Activated B cell treated with CpG ODN at 0.5 μM for 24 hours (primary cell): ENCODE results near the gene GSTO2. TPM values are rescaled to one million over a fixed set of nuclear protein-coding genes. Genes with fewer than 3 reads are reported as not detected.

Source experiments
- ATAC-seq: fragments of 200-7000 bp; cut with Tn5 transposase; one replicate; pipeline ENCODE4 v1.10.0; 2021; ENCODE audit warnings: low read depth, mild to moderate bottlenecking, moderate library complexity
- CTCF ChIA-PET: fragments of 350-600 bp; sonication (Branson Sonifier 250); formaldehyde crosslinking; loops from one replicate; lab custom pipeline; 2021; ENCODE audit warnings: antibody characterized with exemption; lab: Charles Lee
- POLR2A ChIA-PET: fragments of 350-600 bp; sonication (Branson Sonifier 250); formaldehyde crosslinking; loops from one replicate; lab custom pipeline; 2021; ENCODE audit warnings: antibody characterized with exemption; lab: Charles Lee
- DNase-seq: peaks from one replicate; pipeline ENCODE4 v3.0.0; 2022
- H3K27ac Mint-ChIP-seq: one replicate; pipeline ENCODE4 v1.8.0; 2020; ENCODE audit warnings: mixed read lengths
- H3K27me3 Mint-ChIP-seq: one replicate; pipeline ENCODE4 v1.8.0; 2021; ENCODE audit warnings: mixed read lengths
- H3K36me3 Mint-ChIP-seq: one replicate; pipeline ENCODE4 v1.8.0; 2021; ENCODE audit warnings: low read depth, mixed read lengths
- H3K4me1 Mint-ChIP-seq: one replicate; pipeline ENCODE4 v1.8.0; 2021; ENCODE audit warnings: mixed read lengths
- H3K4me3 Mint-ChIP-seq: one replicate; pipeline ENCODE4 v1.8.0; 2020; ENCODE audit warnings: mild to moderate bottlenecking, mixed read lengths
- H3K9me3 Mint-ChIP-seq: one replicate; pipeline ENCODE4 v1.8.0; 2020; ENCODE audit warnings: mixed read lengths
- intact Hi-C: fragments of 100-400 bp; cut with micrococcal nuclease; formaldehyde crosslinking; loops from one replicate; pipeline ENCODE4 v1.15.1; 2024
- total RNA-seq: library from RNA; stranded (reverse); gene quantifications from 2 replicates; pipeline ENCODE4 v1.2.3, GENCODE V29; 2022
- TF ChIP-seq, protein P1 (sequence below): fragments of 200-600 bp; IDR thresholded peaks from one replicate; pipeline ENCODE4 v1.8.0; 2022; ENCODE audit warnings: antibody characterized with exemption, mild to moderate bottlenecking

GSTO2 gene
- total RNA-seq, 1 donor from 2014 or later, result 0.91 TPM

DNA sequence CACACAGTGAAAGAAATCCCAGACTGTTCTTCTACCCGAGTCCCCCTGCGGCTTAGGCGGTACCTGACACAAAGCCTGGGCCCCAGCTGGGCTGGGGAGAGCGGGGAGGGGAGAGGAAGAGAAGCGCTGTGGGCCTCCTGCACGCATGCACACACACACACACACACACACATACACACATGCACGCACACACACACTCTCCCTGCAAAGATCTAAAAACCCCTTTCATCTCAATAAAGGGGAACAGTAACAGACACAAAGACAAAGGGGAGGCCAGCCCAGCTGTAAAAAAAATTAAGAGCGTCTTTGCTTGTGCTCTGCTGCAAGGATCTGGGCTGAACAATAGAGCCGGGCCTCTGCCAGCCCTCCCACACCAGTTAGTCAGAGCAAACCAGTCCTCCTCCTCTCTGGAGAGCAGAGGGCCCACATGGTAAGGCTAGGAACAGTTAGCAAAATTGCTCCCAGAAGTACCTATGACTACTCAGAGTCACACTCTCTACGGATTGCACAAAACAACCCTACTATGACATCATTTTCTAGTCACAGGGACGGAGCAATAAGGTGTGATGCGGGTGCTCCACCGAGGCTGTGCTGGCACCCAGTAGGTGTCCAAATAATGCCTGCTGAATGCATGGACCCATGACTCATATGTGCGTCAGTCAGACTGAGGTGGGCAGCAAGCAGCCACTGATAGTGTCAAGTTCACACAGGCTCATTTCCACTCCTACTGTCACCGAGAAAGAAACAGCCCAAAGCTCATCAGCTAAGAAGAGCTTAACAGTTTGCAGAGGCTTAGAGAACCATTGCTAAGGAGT, 60.1 kb downstream of the GSTO2 start:
- Mint-ChIP-seq H3K4me1 (peaks cover 95% of the 10 kb centered on the region), H3K36me3 (peaks cover 29% of the 10 kb centered on the region), H3K4me3 (peak overlapping the region; percentile 50), H3K9me3 (no peaks in the 10 kb centered on the region), H3K27me3 (no peaks in the 10 kb centered on the region), H3K27ac (peak overlapping the region; percentile 72)
- peak; percentile 82 for ATAC-seq
- CTCF ChIA-PET, result interaction anchor here (1.0 to 2.1 kb wide), 4 partner anchors 20 to 24 kb away, joined by 3 to 11 read pairs (median 4); no protein-coding TSS in a partner anchor
- POLR2A ChIA-PET, result interaction anchor here (1.1 to 1.7 kb wide), 4 partner anchors 9 to 23 kb away, joined by 4 to 17 read pairs (median 8); partner anchors contain the start of gene ITPRIP
- intact Hi-C loops, result loop anchor here (1.0 to 2.0 kb wide), 3 partner anchors 8 to 20 kb away; no protein-coding TSS in a partner anchor
- DNase-seq, result peak; percentile 44
- TF ChIP-seq, protein P1, sequence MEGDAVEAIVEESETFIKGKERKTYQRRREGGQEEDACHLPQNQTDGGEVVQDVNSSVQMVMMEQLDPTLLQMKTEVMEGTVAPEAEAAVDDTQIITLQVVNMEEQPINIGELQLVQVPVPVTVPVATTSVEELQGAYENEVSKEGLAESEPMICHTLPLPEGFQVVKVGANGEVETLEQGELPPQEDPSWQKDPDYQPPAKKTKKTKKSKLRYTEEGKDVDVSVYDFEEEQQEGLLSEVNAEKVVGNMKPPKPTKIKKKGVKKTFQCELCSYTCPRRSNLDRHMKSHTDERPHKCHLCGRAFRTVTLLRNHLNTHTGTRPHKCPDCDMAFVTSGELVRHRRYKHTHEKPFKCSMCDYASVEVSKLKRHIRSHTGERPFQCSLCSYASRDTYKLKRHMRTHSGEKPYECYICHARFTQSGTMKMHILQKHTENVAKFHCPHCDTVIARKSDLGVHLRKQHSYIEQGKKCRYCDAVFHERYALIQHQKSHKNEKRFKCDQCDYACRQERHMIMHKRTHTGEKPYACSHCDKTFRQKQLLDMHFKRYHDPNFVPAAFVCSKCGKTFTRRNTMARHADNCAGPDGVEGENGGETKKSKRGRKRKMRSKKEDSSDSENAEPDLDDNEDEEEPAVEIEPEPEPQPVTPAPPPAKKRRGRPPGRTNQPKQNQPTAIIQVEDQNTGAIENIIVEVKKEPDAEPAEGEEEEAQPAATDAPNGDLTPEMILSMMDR, result no peak

DNA sequence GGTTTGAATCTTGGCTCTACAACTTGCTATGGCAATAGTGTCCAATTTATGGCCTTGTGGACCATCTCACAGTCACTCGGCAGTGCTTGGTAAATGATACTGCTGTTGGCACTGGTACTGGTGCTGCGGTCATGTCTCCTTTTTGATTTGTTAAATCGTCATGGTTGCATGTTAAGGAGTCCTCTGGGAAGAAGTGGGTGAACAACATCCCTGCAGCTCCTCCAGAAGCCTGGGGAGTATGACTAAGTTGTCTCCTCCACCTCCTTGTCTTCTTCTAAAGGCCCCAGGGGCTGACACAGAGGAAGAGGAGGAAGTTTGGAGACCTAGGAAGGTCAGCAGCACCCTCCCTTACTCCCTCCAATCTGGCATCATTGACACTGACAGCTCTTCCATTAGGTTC, 60.8 kb downstream of the GSTO2 start:
- H3K27me3 Mint-ChIP-seq, result no peaks in the 10 kb centered on the region
- peak overlapping the region; percentile 72 for H3K27ac Mint-ChIP-seq
- TF ChIP-seq, protein P1, result no peak
- H3K4me1 Mint-ChIP-seq, result peaks cover 95% of the 10 kb centered on the region
- H3K4me3 Mint-ChIP-seq, result peak overlapping the region; percentile 50
- DNase-seq, result no peak
- intact Hi-C loops, result loop anchor here (1.0 to 2.0 kb wide), 3 partner anchors 8 to 21 kb away; no protein-coding TSS in a partner anchor
- ChIA-PET CTCF (interaction anchor here (1.3 to 2.1 kb wide), 3 partner anchors 20 to 24 kb away, joined by 3 to 11 read pairs (median 4); no protein-coding TSS in a partner anchor), POLR2A (interaction anchor here (1.1 to 1.7 kb wide), 4 partner anchors 8 to 24 kb away, joined by 4 to 17 read pairs (median 8); partner anchors contain the start of gene ITPRIP)
- H3K9me3 Mint-ChIP-seq, result no peaks in the 10 kb centered on the region
- H3K36me3 Mint-ChIP-seq, result peaks cover 28% of the 10 kb centered on the region
- no peak for ATAC-seq

DNA sequence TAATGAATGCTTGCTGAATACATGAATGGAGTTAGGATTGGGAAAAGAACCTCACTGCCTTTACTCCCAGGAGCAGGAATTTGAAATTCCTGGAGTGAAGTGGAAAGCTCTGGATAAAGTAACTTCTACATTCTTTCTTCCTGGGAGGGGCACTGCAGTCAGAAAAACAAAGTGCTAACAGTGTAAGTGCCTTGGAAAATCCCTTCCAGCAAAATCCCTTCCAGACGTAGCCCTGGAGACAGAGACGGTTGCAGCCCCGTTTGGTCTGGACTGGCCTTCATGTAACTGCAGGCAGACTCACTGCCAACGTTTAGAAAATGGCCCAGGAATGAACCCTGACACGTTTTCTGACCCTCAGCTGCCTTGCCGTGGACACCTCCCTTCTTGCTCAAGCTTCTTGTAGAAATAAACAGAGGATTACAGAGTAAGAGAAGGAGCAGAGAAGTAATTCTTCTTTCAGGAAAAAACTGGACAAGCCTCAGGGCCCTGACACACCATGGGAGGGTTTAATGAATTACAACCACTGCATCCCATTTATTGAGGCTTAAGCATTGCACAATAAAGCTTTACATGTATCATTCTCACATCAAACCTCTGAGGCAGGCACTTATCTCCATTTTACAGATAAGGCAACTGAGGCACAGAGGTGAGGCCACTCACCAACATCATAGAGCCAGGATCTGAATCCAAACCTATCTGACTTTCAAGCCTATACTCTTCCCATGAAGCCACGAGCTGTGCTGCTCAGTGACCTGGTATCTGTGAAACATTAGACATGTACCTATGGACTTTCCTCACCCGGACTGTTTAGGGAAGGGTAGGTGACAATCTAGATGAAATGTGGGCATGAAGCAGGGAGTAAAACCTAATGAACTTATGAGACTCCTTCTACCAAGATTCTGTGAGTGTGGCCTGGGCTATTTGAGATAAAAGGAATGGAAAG, 61.5 kb downstream of the GSTO2 start:
- CTCF ChIA-PET, result interaction anchor here (1.3 to 1.6 kb wide), 2 partner anchors 19 to 25 kb away, joined by 3 to 4 read pairs; no protein-coding TSS in a partner anchor
- no peak for DNase-seq
- TF ChIP-seq, protein P1, result no peak
- H3K4me1 Mint-ChIP-seq, result peaks cover 95% of the 10 kb centered on the region
- peak overlapping the region; percentile 72 for H3K27ac Mint-ChIP-seq
- no peaks in the 10 kb centered on the region for H3K27me3 Mint-ChIP-seq
- H3K36me3 Mint-ChIP-seq, result peaks cover 28% of the 10 kb centered on the region
- no peak for ATAC-seq
- intact Hi-C loops, result loop anchor here (2.0 kb wide), 1 partner anchor 22 kb away; no protein-coding TSS in a partner anchor
- POLR2A ChIA-PET, result no interaction called here
- no peaks in the 10 kb centered on the region for H3K9me3 Mint-ChIP-seq
- H3K4me3 Mint-ChIP-seq, result no peak overlapping the region

DNA sequence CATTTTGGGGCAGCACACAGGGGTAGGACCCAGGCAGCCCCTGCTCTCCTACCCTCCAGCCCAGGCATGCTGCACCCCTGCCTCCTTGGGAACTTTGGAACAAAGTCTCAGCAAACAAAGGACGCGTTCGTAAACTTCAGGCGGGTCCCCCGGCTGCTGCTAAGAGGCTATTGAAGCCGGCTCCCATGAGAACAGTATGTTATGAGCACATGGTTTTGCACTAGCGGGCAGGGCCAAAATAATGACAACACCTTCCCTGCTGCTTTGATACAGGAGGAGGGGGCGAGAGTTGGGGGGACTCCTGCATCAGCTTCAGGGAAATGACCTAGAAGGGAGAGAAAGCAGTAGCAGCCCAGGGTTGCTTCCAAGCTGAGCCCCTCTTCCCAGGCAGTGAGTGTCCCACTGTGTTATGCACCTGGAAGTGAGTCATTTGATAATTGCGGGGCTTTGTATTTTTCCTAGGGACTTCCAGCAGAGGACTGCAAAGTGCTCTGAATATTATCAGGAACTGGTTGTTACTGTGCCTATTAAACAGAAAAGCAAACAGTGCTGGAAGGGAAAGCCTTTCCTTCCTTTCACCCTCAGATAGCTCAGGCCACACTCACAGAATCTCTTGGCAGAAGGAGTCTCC, 62.3 kb downstream of the GSTO2 start:
- ChIA-PET CTCF (no interaction called here), POLR2A (no interaction called here)
- Mint-ChIP-seq H3K4me1 (peaks cover 95% of the 10 kb centered on the region), H3K27me3 (no peaks in the 10 kb centered on the region), H3K36me3 (peaks cover 22% of the 10 kb centered on the region), H3K27ac (peak overlapping the region; percentile 69), H3K9me3 (no peaks in the 10 kb centered on the region), H3K4me3 (peak overlapping the region; percentile 15)
- DNase-seq (no peak), ATAC-seq (no peak)
- TF ChIP-seq, protein P1, result no peak
- intact Hi-C loops, result loop anchor here (2.0 kb wide), 1 partner anchor 23 kb away; no protein-coding TSS in a partner anchor
